Epithelial cell of proximal tubule (primary cell): ENCODE measurements around the gene ABAT. TPM values are rescaled to one million over a fixed set of nuclear protein-coding genes. Genes with fewer than 3 reads are reported as not detected.

ENCODE experiments used
- DNase-seq: peaks from one replicate; pipeline ENCODE4 v3.0.0-alpha.2; 2011; ENCODE audit warnings: low read depth
- H3K4me3 ChIP-seq: 2 replicates; pipeline ENCODE4 v1.5.1; 2011; ENCODE audit warnings: low read depth, mild to moderate bottlenecking, low read length
- total RNA-seq: library from RNA; depleted of rRNA; stranded (reverse); fragments of >200 nt; gene quantifications from 2 replicates; pipeline ENCODE4 v1.2.3, GENCODE V29; 2015
- TF ChIP-seq, protein P1 (sequence below): conservative IDR thresholded peaks from 2 replicates; pipeline ENCODE4 v1.5.1; 2012; ENCODE audit warnings: low read depth, mild to moderate bottlenecking, low read length

ABAT gene
- total RNA-seq, 1 donor from 2014 or later: 3.9 TPM

DNA sequence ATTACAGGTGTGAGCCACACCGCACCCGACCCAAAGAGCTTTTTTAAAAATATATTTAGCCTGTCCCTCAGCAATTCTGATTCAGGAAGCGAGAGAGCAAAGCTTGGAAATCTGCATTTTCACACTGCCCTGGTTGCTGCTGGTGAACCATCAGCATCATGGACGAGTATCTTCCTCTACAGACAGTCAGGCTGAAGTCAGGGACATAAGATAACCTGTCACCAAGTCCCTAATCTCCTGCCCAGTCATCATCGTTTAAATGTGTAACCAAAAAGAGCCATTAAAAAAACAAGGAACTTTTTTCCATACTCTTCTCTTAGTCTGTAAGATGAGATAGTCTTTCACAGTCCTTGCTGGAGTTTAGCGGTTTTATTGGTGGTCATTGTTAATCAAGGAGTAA, 129.9 kb downstream of the ABAT start:
- no peak for DNase-seq
- no peak overlapping the region for H3K4me3 ChIP-seq
- TF ChIP-seq, protein P1, sequence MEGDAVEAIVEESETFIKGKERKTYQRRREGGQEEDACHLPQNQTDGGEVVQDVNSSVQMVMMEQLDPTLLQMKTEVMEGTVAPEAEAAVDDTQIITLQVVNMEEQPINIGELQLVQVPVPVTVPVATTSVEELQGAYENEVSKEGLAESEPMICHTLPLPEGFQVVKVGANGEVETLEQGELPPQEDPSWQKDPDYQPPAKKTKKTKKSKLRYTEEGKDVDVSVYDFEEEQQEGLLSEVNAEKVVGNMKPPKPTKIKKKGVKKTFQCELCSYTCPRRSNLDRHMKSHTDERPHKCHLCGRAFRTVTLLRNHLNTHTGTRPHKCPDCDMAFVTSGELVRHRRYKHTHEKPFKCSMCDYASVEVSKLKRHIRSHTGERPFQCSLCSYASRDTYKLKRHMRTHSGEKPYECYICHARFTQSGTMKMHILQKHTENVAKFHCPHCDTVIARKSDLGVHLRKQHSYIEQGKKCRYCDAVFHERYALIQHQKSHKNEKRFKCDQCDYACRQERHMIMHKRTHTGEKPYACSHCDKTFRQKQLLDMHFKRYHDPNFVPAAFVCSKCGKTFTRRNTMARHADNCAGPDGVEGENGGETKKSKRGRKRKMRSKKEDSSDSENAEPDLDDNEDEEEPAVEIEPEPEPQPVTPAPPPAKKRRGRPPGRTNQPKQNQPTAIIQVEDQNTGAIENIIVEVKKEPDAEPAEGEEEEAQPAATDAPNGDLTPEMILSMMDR: no peak

- no peak overlapping the region for H3K4me3 ChIP-seq
- TF ChIP-seq, protein P1: no peak
- DNase-seq: no peak
These were observed 132.0 kb downstream of the ABAT start for GRCh38 chr16:8806272-8806983.

GRCh38 chr16:8807189-8807588, 132.8 kb downstream of the ABAT start:
- no peak for DNase-seq
- TF ChIP-seq, protein P1: no peak
- H3K4me3 ChIP-seq: no peak overlapping the region

- DNase-seq: no peak
- H3K4me3 ChIP-seq: no peak overlapping the region
- TF ChIP-seq, protein P1: no peak
These were observed 133.6 kb downstream of the ABAT start for GRCh38 chr16:8808009-8808408.

DNA sequence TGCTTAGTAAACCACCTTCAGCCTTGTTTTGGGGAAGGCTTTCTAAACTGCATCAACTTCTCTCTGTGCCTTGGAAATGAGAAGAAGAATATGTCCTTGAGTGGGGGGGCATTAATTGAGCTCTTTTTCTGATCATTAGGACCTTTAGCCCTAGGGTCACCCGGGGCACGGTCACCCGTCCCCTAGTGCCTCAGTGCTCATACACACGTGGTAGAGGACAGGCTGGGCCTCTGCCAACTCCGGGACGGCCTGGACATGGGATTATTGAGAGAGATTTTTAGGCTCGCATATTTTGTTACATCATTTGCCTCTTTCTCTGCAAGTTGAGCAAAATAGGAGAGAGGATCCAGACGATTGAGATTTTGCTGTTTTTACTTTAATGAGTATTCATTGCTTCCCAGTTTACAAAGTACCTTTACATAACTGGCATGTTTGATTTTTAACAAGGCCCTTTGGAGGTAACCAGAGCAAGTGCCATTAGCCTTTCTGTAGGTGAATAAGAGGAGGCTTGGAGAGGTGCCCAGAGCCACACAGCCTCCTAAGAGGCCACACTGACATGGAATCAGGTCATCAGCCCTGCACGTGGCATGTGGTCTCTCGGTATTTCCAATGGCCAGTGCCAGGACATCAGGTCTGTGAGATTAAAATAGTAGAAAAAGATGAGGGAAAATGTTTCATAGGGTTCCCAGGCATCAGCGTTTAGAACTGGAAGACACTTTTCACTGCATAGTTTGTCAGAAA, 134.4 kb downstream of the ABAT start:
- no peak overlapping the region for H3K4me3 ChIP-seq

GRCh38 chr16:8812162-8812843, 137.9 kb downstream of the ABAT start:
- DNase-seq: no peak
- TF ChIP-seq, protein P1: no peak
- H3K4me3 ChIP-seq: no peak overlapping the region

More for the DNA sequence above, 134.4 kb downstream of the ABAT start:
- DNase-seq: no peak
- TF ChIP-seq, protein P1: no peak
